WTC11 (cell line): ENCODE measurements around the gene TINAGL1. TPM values are rescaled to one million over a fixed set of nuclear protein-coding genes. Genes with fewer than 3 reads are reported as not detected.

Experiments
- ATAC-seq: fragments of 200-7000 bp; cut with Tn5 transposase; 2 replicates; pipeline ENCODE4 v1.10.0; 2021; ENCODE audit warnings: mild to moderate bottlenecking, moderate library complexity
- CTCF ChIA-PET: fragments of 300-600 bp; sonication (Branson Sonifier 250); formaldehyde crosslinking; loops from one replicate; lab custom pipeline; 2021; ENCODE audit warnings: antibody characterized with exemption; lab: Charles Lee
- POLR2A ChIA-PET: fragments of 350-600 bp; sonication (Branson Sonifier 250); formaldehyde crosslinking; loops from one replicate; lab custom pipeline; 2021; ENCODE audit warnings: antibody characterized with exemption; lab: Charles Lee
- DNase-seq: peaks from one replicate; pipeline ENCODE4 v3.0.0; 2021; ENCODE audit warnings: low spot score
- H3K27ac Mint-ChIP-seq: 2 replicates; pipeline ENCODE4 v1.8.0; 2021; ENCODE audit warnings: mixed read lengths
- H3K27me3 Mint-ChIP-seq: 2 replicates; pipeline ENCODE4 v1.8.0; 2021; ENCODE audit warnings: low read depth, mild to moderate bottlenecking, moderate library complexity, mixed read lengths
- H3K36me3 Mint-ChIP-seq: 2 replicates; pipeline ENCODE4 v1.8.0; 2021; ENCODE audit warnings: mixed read lengths
- H3K4me1 Mint-ChIP-seq: 2 replicates; pipeline ENCODE4 v1.8.0; 2022; ENCODE audit warnings: mixed read lengths
- H3K4me3 Mint-ChIP-seq: 2 replicates; pipeline ENCODE4 v1.8.0; 2021; ENCODE audit warnings: mild to moderate bottlenecking, moderate library complexity, mixed read lengths
- H3K9me3 Mint-ChIP-seq: 2 replicates; pipeline ENCODE4 v1.8.0; 2021; ENCODE audit warnings: mixed read lengths
- AFF4 ChIP-seq: sonication (generic); formaldehyde crosslinking; IDR thresholded peaks from 2 replicates; pipeline ENCODE4 v1.8.1; 2023; ENCODE audit warnings: mild to moderate bottlenecking, missing genetic modification reagents, borderline replicate concordance
- CREM ChIP-seq: sonication (generic); formaldehyde crosslinking; IDR thresholded peaks from 2 replicates; pipeline ENCODE4 v1.8.1; 2022; ENCODE audit warnings: mild to moderate bottlenecking, missing genetic modification reagents, moderate library complexity
- ELF4 ChIP-seq: sonication (generic); formaldehyde crosslinking; IDR thresholded peaks from 2 replicates; pipeline ENCODE4 v1.8.1; 2022; ENCODE audit warnings: low read depth, mild to moderate bottlenecking, moderate library complexity, missing genetic modification reagents
- EMX1 ChIP-seq: fragments of 250-450 bp; sonication (Bioruptor Pico); IDR thresholded peaks from 2 replicates; pipeline ENCODE4 v1.8.0; 2021; ENCODE audit warnings: mild to moderate bottlenecking
- IRF1 ChIP-seq: sonication (generic); formaldehyde crosslinking; IDR thresholded peaks from 2 replicates; pipeline ENCODE4 v1.8.0; 2023; ENCODE audit warnings: missing genetic modification reagents
- JUN ChIP-seq: sonication (generic); formaldehyde crosslinking; IDR thresholded peaks from 2 replicates; pipeline ENCODE4 v1.8.0; 2023; ENCODE audit warnings: mild to moderate bottlenecking, missing genetic modification reagents
- PRRX2 ChIP-seq: fragments of 250-450 bp; sonication (Bioruptor Pico); IDR thresholded peaks from 2 replicates; pipeline ENCODE4 v1.8.0; 2021; ENCODE audit warnings: mild to moderate bottlenecking
- USF2 ChIP-seq: sonication (generic); formaldehyde crosslinking; IDR thresholded peaks from 2 replicates; pipeline ENCODE4 v1.8.1; 2023; ENCODE audit warnings: mild to moderate bottlenecking, missing genetic modification reagents, moderate library complexity
- ZNF121 ChIP-seq: sonication (generic); formaldehyde crosslinking; IDR thresholded peaks from 2 replicates; pipeline ENCODE4 v1.8.0; 2023; ENCODE audit warnings: missing genetic modification reagents
- ZNF281 ChIP-seq: sonication (generic); formaldehyde crosslinking; IDR thresholded peaks from 2 replicates; pipeline ENCODE4 v1.8.0; 2023; ENCODE audit warnings: mild to moderate bottlenecking, missing genetic modification reagents
- ZNF416 ChIP-seq: fragments of 250-450 bp; sonication (Bioruptor Pico); IDR thresholded peaks from 2 replicates; pipeline ENCODE4 v1.9.0; 2021; ENCODE audit warnings: mild to moderate bottlenecking, inconsistent platforms
- ZSCAN18 ChIP-seq: fragments of 250-450 bp; sonication (Bioruptor Pico); IDR thresholded peaks from 2 replicates; pipeline ENCODE4 v2.1.2; 2022; ENCODE audit warnings: mild to moderate bottlenecking, moderate library complexity
- total RNA-seq: library from RNA; stranded (reverse); gene quantifications from 3 replicates; pipeline ENCODE4 v1.2.3, GENCODE V29; 2021
- TF ChIP-seq, protein P1 (sequence below): fragments of 250-450 bp; sonication (Bioruptor Pico); IDR thresholded peaks from 2 replicates; pipeline ENCODE4 v1.8.0; 2021; ENCODE audit warnings: mild to moderate bottlenecking
- TF ChIP-seq, protein P2 (sequence below): sonication (generic); formaldehyde crosslinking; IDR thresholded peaks from 2 replicates; pipeline ENCODE4 v1.8.0; 2022; ENCODE audit warnings: mild to moderate bottlenecking, missing genetic modification reagents

Gene TINAGL1
- total RNA-seq, 1 experiment from 2014 or later, result 7.2 TPM

- TF ChIP-seq ZNF281 (CRISPR knock-in tag) (no peak), JUN (no peak)
Measured at GRCh38 chr1:31531177-31531999, 44.9 kb upstream of the TINAGL1 start (continued).

- ChIA-PET POLR2A (no interaction called here), CTCF (interaction anchor here (0.9 to 3.1 kb wide), 6 partner anchors 17 to 257 kb away, joined by 3 to 16 read pairs (median 6); no protein-coding TSS in a partner anchor)
- TF ChIP-seq AFF4 (CRISPR knock-in tag) (no peak), EMX1 (CRISPR knock-in tag) (no peak), PRRX2 (CRISPR knock-in tag) (no peak), ZSCAN18 (CRISPR knock-in tag) (no peak), CREM (CRISPR knock-in tag) (no peak), ZNF416 (CRISPR knock-in tag) (no peak), ZNF121 (no peak), IRF1 (CRISPR knock-in tag) (no peak), ELF4 (CRISPR knock-in tag) (no peak), USF2 (no peak)
- TF ChIP-seq, protein P1, sequence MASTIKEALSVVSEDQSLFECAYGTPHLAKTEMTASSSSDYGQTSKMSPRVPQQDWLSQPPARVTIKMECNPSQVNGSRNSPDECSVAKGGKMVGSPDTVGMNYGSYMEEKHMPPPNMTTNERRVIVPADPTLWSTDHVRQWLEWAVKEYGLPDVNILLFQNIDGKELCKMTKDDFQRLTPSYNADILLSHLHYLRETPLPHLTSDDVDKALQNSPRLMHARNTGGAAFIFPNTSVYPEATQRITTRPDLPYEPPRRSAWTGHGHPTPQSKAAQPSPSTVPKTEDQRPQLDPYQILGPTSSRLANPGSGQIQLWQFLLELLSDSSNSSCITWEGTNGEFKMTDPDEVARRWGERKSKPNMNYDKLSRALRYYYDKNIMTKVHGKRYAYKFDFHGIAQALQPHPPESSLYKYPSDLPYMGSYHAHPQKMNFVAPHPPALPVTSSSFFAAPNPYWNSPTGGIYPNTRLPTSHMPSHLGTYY (CRISPR knock-in tag), result no peak
- TF ChIP-seq, protein P2, sequence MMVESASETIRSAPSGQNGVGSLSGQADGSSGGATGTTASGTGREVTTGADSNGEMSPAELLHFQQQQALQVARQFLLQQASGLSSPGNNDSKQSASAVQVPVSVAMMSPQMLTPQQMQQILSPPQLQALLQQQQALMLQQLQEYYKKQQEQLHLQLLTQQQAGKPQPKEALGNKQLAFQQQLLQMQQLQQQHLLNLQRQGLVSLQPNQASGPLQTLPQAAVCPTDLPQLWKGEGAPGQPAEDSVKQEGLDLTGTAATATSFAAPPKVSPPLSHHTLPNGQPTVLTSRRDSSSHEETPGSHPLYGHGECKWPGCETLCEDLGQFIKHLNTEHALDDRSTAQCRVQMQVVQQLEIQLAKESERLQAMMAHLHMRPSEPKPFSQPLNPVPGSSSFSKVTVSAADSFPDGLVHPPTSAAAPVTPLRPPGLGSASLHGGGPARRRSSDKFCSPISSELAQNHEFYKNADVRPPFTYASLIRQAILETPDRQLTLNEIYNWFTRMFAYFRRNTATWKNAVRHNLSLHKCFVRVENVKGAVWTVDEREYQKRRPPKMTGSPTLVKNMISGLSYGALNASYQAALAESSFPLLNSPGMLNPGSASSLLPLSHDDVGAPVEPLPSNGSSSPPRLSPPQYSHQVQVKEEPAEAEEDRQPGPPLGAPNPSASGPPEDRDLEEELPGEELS (CRISPR knock-in tag), result no peak
- Mint-ChIP-seq H3K4me3 (no peak overlapping the region), H3K36me3 (no peaks in the 10 kb centered on the region), H3K9me3 (no peaks in the 10 kb centered on the region; the same call in 1 of the 2 replicates), H3K27ac (no peak overlapping the region), H3K4me1 (peaks cover 4% of the 10 kb centered on the region), H3K27me3 (no peaks in the 10 kb centered on the region; the same call in none of the 2 replicates)
- ATAC-seq, result no peak
- no peak for DNase-seq
Measured at GRCh38 chr1:31532173-31532572, 44.1 kb upstream of the TINAGL1 start.
